HCT116 (cell line): ENCODE results near the gene ZNF800. TPM values are rescaled to one million over a fixed set of nuclear protein-coding genes. Genes with fewer than 3 reads are reported as not detected.

Source experiments
- ATAC-seq: fragments of 200-7000 bp; cut with Tn5 transposase; 2 replicates; pipeline ENCODE4 v1.9.1; 2020; ENCODE audit warnings: mild to moderate bottlenecking, moderate library complexity
- BruUV-seq: library from RNA; stranded (reverse); fragments of 400-500 nt; replicated peaks from 2 replicates; lab custom pipeline; 2021; lab: Mats Ljungman, UMichigan
- CTCF ChIA-PET: fragments of 300-600 bp; sonication (Branson Sonifier 250); formaldehyde crosslinking; loops from one replicate; lab custom pipeline; 2021; ENCODE audit warnings: antibody characterized with exemption; lab: Charles Lee
- POLR2A ChIA-PET: fragments of 300-600, 350-600 bp; sonication (Branson Sonifier 250); formaldehyde crosslinking; loops from one replicate; lab custom pipeline; 2021; ENCODE audit warnings: antibody characterized with exemption; lab: Charles Lee
- RAD21 ChIA-PET, 2 experiments: fragments of 300-600 bp; sonication (Branson Sonifier 250); formaldehyde crosslinking; loops; one replicate each; lab custom pipeline; 2023; ENCODE audit warnings: low total read pairs in 2 of 2; ENCODE audit not compliant: uncharacterized antibody in 2 of 2, unreplicated experiment in 2 of 2, low non-redundant PET in 1 of 2; lab: Charles Lee
- DNase-seq: peaks from one replicate; pipeline ENCODE4 v3.0.0-alpha.2; 2010; ENCODE audit warnings: low read depth, low spot score
- H2AFZ ChIP-seq: fragments of 200-600 bp; shearing (Covaris generic), sonication (generic); 2 replicates; pipeline ENCODE4 v1.6.1; 2017; ENCODE audit warnings: low read depth, mixed run types, mixed read lengths, antibody characterized with exemption, low read length; ENCODE audit not compliant: poor library complexity, severe bottlenecking
- H3K27ac ChIP-seq: 2 replicates; pipeline ENCODE4 v1.5.1; 2012; ENCODE audit warnings: low read depth, low read length
- H3K27me3 ChIP-seq: fragments of 200-600 bp; sonication (generic); 2 replicates; pipeline ENCODE4 v1.6.1; 2016; ENCODE audit warnings: mixed run types, low read length, mixed read lengths; ENCODE audit not compliant: insufficient read depth
- H3K36me3 ChIP-seq, 2 experiments: fragments of 200-500 bp in 1 of 2; fragments of 200-600 bp in 1 of 2; sonication (Bioruptor generic) in 1 of 2; sonication (generic) in 1 of 2; 2 replicates each; pipeline versions ENCODE4 v1.5.1 to v1.6.1; 2014 to 2016; ENCODE audit warnings: low read length in 2 of 2, inconsistent platforms in 1 of 2, mixed read lengths in 1 of 2, mixed run types in 1 of 2; ENCODE audit not compliant: insufficient read depth in 2 of 2, control insufficient read depth in 1 of 2
- H3K4me1 ChIP-seq, 2 experiments: fragments of 200-600 bp in 1 of 2; sonication (generic) in 1 of 2; 2 replicates each; pipeline versions ENCODE4 v1.5.1 to v1.6.1; 2012 to 2017; ENCODE audit warnings: low read length in 2 of 2, inconsistent platforms in 1 of 2, mild to moderate bottlenecking in 1 of 2, mixed read lengths in 1 of 2, mixed run types in 1 of 2, moderate library complexity in 1 of 2; ENCODE audit not compliant: insufficient read depth in 2 of 2, control insufficient read depth in 1 of 2
- H3K4me2 ChIP-seq: fragments of 200-600 bp; sonication (generic); 2 replicates; pipeline ENCODE4 v1.6.1; 2017; ENCODE audit warnings: mixed run types, low read length, mixed read lengths
- H3K4me3 ChIP-seq, 2 experiments: fragments of 200-600 bp in 1 of 2; sonication (generic) in 1 of 2; replicated peaks in 1 of 2; 2 replicates each; pipeline ENCODE4 v1.5.1; 2011 to 2016; ENCODE audit warnings: low read length in 2 of 2, control low read depth in 1 of 2, low read depth in 1 of 2, mild to moderate bottlenecking in 1 of 2, mixed read lengths in 1 of 2, mixed run types in 1 of 2
- H3K79me2 ChIP-seq: fragments of 200-600 bp; sonication (generic); 2 replicates; pipeline ENCODE4 v1.6.1; 2017; ENCODE audit warnings: mild to moderate bottlenecking, mixed run types, low read length, moderate library complexity, mixed read lengths; ENCODE audit not compliant: insufficient read depth
- H3K9ac ChIP-seq: fragments of 200-600 bp; sonication (generic); 2 replicates; pipeline ENCODE4 v1.6.1; 2016; ENCODE audit warnings: low read length, mixed read lengths
- H3K9me2 ChIP-seq: fragments of 200-600 bp; sonication (generic), shearing (Covaris generic); 2 replicates; pipeline ENCODE4 v1.6.1; 2017; ENCODE audit warnings: mixed run types, mild to moderate bottlenecking, moderate library complexity; ENCODE audit not compliant: insufficient read depth
- H3K9me3 ChIP-seq, 2 experiments: fragments of 200-500 bp in 1 of 2; fragments of 200-600 bp in 1 of 2; sonication (Bioruptor generic) in 1 of 2; sonication (generic) in 1 of 2; 2 replicates each; pipeline ENCODE4 v1.6.1; 2014 to 2017; ENCODE audit warnings: low read length in 2 of 2, mixed read lengths in 2 of 2, inconsistent platforms in 1 of 2, low read depth in 1 of 2, mild to moderate bottlenecking in 1 of 2, mixed run types in 1 of 2, moderate library complexity in 1 of 2; ENCODE audit not compliant: control insufficient read depth in 1 of 2, insufficient read depth in 1 of 2
- H4K20me1 ChIP-seq: fragments of 200-600 bp; sonication (generic), shearing (Covaris generic); 2 replicates; pipeline ENCODE4 v1.6.1; 2017; ENCODE audit warnings: mixed run types, mild to moderate bottlenecking, moderate library complexity; ENCODE audit not compliant: insufficient read depth
- CBX3 ChIP-seq: IDR thresholded peaks from 2 replicates; pipeline ENCODE4 v1.6.1; 2012; ENCODE audit warnings: low read depth
- CEBPB ChIP-seq: IDR thresholded peaks from 2 replicates; pipeline ENCODE4 v1.6.1; 2012; ENCODE audit warnings: low read depth
- EGR1 ChIP-seq: IDR thresholded peaks from 2 replicates; pipeline ENCODE4 v1.6.1; 2012; ENCODE audit warnings: low read depth
- ELF1 ChIP-seq: IDR thresholded peaks from 2 replicates; pipeline ENCODE4 v1.6.1; 2012; ENCODE audit warnings: low read depth, borderline replicate concordance
- EZH2 ChIP-seq: fragments of 200-600 bp; sonication (generic); IDR thresholded peaks from 2 replicates; pipeline ENCODE4 v1.6.1; 2017; ENCODE audit warnings: antibody characterized with exemption, mixed run types
- EZH2phosphoT487 ChIP-seq: fragments of 200-600 bp; IDR thresholded peaks from 2 replicates; pipeline ENCODE4 v1.6.1; 2018; ENCODE audit warnings: antibody characterized with exemption, borderline replicate concordance
- FOSL1 ChIP-seq: IDR thresholded peaks from 2 replicates; pipeline ENCODE4 v1.6.1; 2012; ENCODE audit warnings: low read depth
- POLR2A ChIP-seq: IDR thresholded peaks from 2 replicates; pipeline ENCODE4 v1.7.0; 2011; ENCODE audit warnings: borderline replicate concordance; ENCODE audit not compliant: insufficient read depth, insufficient read length; ENCODE audit errors: extremely low read depth
- POLR2AphosphoS5 ChIP-seq: IDR thresholded peaks from 2 replicates; pipeline ENCODE4 v1.6.1; 2011; ENCODE audit warnings: mild to moderate bottlenecking, low read depth, low read length, moderate library complexity
- RAD21 ChIP-seq: IDR thresholded peaks from 2 replicates; pipeline ENCODE4 v1.6.1; 2012; ENCODE audit warnings: low read depth, mild to moderate bottlenecking
- SP1 ChIP-seq: IDR thresholded peaks from 2 replicates; pipeline ENCODE4 v1.6.1; 2012; ENCODE audit warnings: low read depth
- SRF ChIP-seq: IDR thresholded peaks from 2 replicates; pipeline ENCODE4 v1.6.1; 2012; ENCODE audit warnings: low read depth
- TCF7L2 ChIP-seq: IDR thresholded peaks from 2 replicates; pipeline ENCODE4 v1.7.0; 2011; ENCODE audit warnings: borderline replicate concordance, inconsistent platforms; ENCODE audit not compliant: insufficient read depth, insufficient read length; ENCODE audit errors: extremely low read depth
- ZNF274 ChIP-seq: fragments of 200-500 bp; sonication (Bioruptor generic); IDR thresholded peaks from 2 replicates; pipeline ENCODE4 v1.6.1; 2014; ENCODE audit warnings: mild to moderate bottlenecking, low read depth, low read length, inconsistent platforms
- intact Hi-C: fragments of 100-400 bp; cut with micrococcal nuclease; formaldehyde crosslinking; loops from 2 replicates; pipeline ENCODE4 v1.10.0; 2022
- total RNA-seq: library from RNA; stranded (reverse); gene quantifications from one replicate; pipeline ENCODE4 v1.2.1, GENCODE V29; 2021; ENCODE audit not compliant: unreplicated experiment
- TF ChIP-seq, protein P1 (sequence below): IDR thresholded peaks from 2 replicates; pipeline ENCODE4 v1.6.1; 2012; ENCODE audit warnings: low read depth
- TF ChIP-seq, protein P2 (sequence below): IDR thresholded peaks from 2 replicates; pipeline ENCODE4 v1.6.1; 2012
- TF ChIP-seq, protein P3 (sequence below): IDR thresholded peaks from 2 replicates; pipeline ENCODE4 v1.6.1; 2012
- TF ChIP-seq, protein P4 (sequence below), 3 experiments: fragments of 200-600 bp in 1 of 3; sonication (generic) in 1 of 3; IDR thresholded peaks in 2 of 3; conservative IDR thresholded peaks in 1 of 3; 2 replicates each; pipeline ENCODE4 v1.5.1; 2012 to 2017; ENCODE audit warnings: low read depth in 2 of 3, low read length in 2 of 3, antibody characterized with exemption in 1 of 3, borderline replicate concordance in 1 of 3, control low read depth in 1 of 3, mild to moderate bottlenecking in 1 of 3, mixed read lengths in 1 of 3, mixed run types in 1 of 3, moderate library complexity in 1 of 3; ENCODE audit not compliant: insufficient read depth in 1 of 3

The ZNF800 gene
- total RNA-seq, 1 experiment from 2014 or later, result 30.9 TPM

DNA sequence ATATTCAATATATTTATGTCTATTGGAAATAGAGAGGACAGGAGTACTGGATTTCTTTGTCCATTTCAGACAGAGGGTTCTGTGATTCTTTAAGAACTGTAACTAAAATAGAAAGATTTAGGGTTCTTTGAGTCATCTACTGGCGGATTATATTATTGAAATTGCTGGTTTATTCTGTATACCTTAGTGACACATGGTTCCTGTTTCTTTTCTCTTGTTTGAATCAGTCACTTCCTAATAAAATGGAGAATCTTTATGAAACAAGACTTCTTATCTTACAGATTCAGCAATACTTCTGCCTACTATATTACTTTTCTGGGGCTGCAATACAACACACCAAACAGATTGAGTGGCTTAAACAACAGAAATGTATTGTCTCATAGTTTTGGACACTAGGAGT, 20.8 kb upstream of the ZNF800 start:
- ATAC-seq, result no peak
- Histone ChIP-seq H3K79me2 (no peaks in the 10 kb centered on the region), H3K36me3 (no peaks in the 10 kb centered on the region), H3K4me1 (no peaks in the 10 kb centered on the region), H3K9ac (no peak overlapping the region), H3K27ac (no peak overlapping the region), H3K4me3 (no peak overlapping the region), H3K9me3 (no peaks in the 10 kb centered on the region), H2AFZ (no peak overlapping the region), H4K20me1 (no peaks in the 10 kb centered on the region), H3K9me2 (no peaks in the 10 kb centered on the region), H3K4me2 (no peak overlapping the region), H3K27me3 (peaks cover 6% of the 10 kb centered on the region)
- intact Hi-C loops, result no loop called here
- ChIA-PET CTCF (no interaction called here), POLR2A (no interaction called here), RAD21 (no interaction called here)
- DNase-seq, result no peak
- no TSS peak for BruUV-seq
- no peak for TF ChIP-seq CEBPB
- no peak for TF ChIP-seq RAD21
- TF ChIP-seq CBX3, result no peak
- TF ChIP-seq, protein P1, sequence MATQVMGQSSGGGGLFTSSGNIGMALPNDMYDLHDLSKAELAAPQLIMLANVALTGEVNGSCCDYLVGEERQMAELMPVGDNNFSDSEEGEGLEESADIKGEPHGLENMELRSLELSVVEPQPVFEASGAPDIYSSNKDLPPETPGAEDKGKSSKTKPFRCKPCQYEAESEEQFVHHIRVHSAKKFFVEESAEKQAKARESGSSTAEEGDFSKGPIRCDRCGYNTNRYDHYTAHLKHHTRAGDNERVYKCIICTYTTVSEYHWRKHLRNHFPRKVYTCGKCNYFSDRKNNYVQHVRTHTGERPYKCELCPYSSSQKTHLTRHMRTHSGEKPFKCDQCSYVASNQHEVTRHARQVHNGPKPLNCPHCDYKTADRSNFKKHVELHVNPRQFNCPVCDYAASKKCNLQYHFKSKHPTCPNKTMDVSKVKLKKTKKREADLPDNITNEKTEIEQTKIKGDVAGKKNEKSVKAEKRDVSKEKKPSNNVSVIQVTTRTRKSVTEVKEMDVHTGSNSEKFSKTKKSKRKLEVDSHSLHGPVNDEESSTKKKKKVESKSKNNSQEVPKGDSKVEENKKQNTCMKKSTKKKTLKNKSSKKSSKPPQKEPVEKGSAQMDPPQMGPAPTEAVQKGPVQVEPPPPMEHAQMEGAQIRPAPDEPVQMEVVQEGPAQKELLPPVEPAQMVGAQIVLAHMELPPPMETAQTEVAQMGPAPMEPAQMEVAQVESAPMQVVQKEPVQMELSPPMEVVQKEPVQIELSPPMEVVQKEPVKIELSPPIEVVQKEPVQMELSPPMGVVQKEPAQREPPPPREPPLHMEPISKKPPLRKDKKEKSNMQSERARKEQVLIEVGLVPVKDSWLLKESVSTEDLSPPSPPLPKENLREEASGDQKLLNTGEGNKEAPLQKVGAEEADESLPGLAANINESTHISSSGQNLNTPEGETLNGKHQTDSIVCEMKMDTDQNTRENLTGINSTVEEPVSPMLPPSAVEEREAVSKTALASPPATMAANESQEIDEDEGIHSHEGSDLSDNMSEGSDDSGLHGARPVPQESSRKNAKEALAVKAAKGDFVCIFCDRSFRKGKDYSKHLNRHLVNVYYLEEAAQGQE, result no peak
- TF ChIP-seq EZH2phosphoT487, result no peak
- TF ChIP-seq EZH2, result no peak
- TF ChIP-seq, protein P2, sequence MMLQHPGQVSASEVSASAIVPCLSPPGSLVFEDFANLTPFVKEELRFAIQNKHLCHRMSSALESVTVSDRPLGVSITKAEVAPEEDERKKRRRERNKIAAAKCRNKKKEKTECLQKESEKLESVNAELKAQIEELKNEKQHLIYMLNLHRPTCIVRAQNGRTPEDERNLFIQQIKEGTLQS, result no peak
- no peak for TF ChIP-seq SRF
- TF ChIP-seq, protein P3, sequence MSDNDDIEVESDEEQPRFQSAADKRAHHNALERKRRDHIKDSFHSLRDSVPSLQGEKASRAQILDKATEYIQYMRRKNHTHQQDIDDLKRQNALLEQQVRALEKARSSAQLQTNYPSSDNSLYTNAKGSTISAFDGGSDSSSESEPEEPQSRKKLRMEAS, result no peak
- no peak for TF ChIP-seq ZNF274
- TF ChIP-seq SP1, result no peak
- no peak for TF ChIP-seq POLR2A
- no peak for TF ChIP-seq EGR1
- TF ChIP-seq POLR2AphosphoS5, result no peak
- TF ChIP-seq ELF1, result no peak
- no peak for TF ChIP-seq TCF7L2
- TF ChIP-seq, protein P4, sequence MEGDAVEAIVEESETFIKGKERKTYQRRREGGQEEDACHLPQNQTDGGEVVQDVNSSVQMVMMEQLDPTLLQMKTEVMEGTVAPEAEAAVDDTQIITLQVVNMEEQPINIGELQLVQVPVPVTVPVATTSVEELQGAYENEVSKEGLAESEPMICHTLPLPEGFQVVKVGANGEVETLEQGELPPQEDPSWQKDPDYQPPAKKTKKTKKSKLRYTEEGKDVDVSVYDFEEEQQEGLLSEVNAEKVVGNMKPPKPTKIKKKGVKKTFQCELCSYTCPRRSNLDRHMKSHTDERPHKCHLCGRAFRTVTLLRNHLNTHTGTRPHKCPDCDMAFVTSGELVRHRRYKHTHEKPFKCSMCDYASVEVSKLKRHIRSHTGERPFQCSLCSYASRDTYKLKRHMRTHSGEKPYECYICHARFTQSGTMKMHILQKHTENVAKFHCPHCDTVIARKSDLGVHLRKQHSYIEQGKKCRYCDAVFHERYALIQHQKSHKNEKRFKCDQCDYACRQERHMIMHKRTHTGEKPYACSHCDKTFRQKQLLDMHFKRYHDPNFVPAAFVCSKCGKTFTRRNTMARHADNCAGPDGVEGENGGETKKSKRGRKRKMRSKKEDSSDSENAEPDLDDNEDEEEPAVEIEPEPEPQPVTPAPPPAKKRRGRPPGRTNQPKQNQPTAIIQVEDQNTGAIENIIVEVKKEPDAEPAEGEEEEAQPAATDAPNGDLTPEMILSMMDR (IDR thresholded peaks at IDR 0.05 in 2 of 3, conservative IDR thresholded peaks at IDR 0.05 in 1 of 3; ENCODE audit: borderline replicate concordance in 1 of 3, insufficient read depth in 1 of 3, low read depth in 2 of 3, low read length in 2 of 3), result no peak
- no peak for TF ChIP-seq FOSL1
